ENCODE results near the gene PSMD6. TPM values are rescaled to one million over a fixed set of nuclear protein-coding genes. Genes with fewer than 3 reads are reported as not detected.

The PSMD6 gene
- total RNA-seq, 1 donor from 2014 or later, result 88.7 TPM

DNA sequence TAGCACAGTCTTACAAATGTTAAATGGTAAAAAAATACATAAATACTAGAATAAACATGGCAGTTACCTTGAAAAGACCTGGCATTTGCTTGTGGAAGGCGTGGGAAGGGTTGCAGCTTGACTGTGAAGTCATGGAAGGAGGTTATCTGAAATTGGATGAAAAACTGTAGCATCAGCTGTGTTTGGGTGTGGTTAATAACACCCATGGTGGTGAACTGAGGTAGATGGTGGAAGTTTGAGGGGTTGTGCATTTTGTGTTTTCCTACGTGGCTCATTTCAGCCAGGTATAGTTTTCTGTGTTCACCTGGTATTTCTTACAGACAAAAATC lies 46.5 kb downstream of the PSMD6 start:
- Histone ChIP-seq H2AFZ (ENCODE audit: low read depth, low read length) (no peak overlapping the region), H4K20me1 (ENCODE audit: insufficient read depth, low read length) (peaks cover 46% of the 10 kb centered on the region), H3K9me3 (ENCODE audit: insufficient read depth, low read depth, low read length) (no peaks in the 10 kb centered on the region), H3K27me3 (ENCODE audit: insufficient read depth, low read length) (no peaks in the 10 kb centered on the region), H3K4me3 (ENCODE audit: insufficient read depth, low read depth, low read length) (no peak overlapping the region), H3K4me1 (ENCODE audit: insufficient read depth, low read length) (peaks cover 28% of the 10 kb centered on the region), H3K27ac (ENCODE audit: low read depth, low read length) (peak overlapping the region; percentile 47), H3K36me3 (ENCODE audit: insufficient read depth, low read length) (peaks cover 13% of the 10 kb centered on the region), H3K79me2 (ENCODE audit: insufficient read depth, low read length) (peaks cover 36% of the 10 kb centered on the region), H3K9ac (ENCODE audit: low read length) (no peak overlapping the region), H3K4me2 (ENCODE audit: low read length) (peak overlapping the region; percentile 59)
- no peak for TF ChIP-seq EZH2 (IDR thresholded peaks at IDR 0.05; ENCODE audit: insufficient read depth, low read length)
- TF ChIP-seq, protein P1, sequence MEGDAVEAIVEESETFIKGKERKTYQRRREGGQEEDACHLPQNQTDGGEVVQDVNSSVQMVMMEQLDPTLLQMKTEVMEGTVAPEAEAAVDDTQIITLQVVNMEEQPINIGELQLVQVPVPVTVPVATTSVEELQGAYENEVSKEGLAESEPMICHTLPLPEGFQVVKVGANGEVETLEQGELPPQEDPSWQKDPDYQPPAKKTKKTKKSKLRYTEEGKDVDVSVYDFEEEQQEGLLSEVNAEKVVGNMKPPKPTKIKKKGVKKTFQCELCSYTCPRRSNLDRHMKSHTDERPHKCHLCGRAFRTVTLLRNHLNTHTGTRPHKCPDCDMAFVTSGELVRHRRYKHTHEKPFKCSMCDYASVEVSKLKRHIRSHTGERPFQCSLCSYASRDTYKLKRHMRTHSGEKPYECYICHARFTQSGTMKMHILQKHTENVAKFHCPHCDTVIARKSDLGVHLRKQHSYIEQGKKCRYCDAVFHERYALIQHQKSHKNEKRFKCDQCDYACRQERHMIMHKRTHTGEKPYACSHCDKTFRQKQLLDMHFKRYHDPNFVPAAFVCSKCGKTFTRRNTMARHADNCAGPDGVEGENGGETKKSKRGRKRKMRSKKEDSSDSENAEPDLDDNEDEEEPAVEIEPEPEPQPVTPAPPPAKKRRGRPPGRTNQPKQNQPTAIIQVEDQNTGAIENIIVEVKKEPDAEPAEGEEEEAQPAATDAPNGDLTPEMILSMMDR (IDR thresholded peaks at IDR 0.05; ENCODE audit: insufficient read depth, low read depth, low read length), result no peak
- Mint-ChIP-seq H3K4me3 (ENCODE audit: unreplicated experiment) (no peak overlapping the region), H3K4me1 (ENCODE audit: low read depth, unreplicated experiment) (peaks cover 48% of the 10 kb centered on the region), H3K36me3 (ENCODE audit: low read depth, unreplicated experiment) (peaks cover 8% of the 10 kb centered on the region), H3K27ac (ENCODE audit: unreplicated experiment) (peak overlapping the region; percentile 47), H3K27me3 (ENCODE audit: low read depth, unreplicated experiment) (no peaks in the 10 kb centered on the region), H3K9me3 (ENCODE audit: unreplicated experiment) (no peaks in the 10 kb centered on the region)
- FAIRE-seq, result no peak
- DNase-seq (ENCODE audit: low read depth), result no peak

DNA sequence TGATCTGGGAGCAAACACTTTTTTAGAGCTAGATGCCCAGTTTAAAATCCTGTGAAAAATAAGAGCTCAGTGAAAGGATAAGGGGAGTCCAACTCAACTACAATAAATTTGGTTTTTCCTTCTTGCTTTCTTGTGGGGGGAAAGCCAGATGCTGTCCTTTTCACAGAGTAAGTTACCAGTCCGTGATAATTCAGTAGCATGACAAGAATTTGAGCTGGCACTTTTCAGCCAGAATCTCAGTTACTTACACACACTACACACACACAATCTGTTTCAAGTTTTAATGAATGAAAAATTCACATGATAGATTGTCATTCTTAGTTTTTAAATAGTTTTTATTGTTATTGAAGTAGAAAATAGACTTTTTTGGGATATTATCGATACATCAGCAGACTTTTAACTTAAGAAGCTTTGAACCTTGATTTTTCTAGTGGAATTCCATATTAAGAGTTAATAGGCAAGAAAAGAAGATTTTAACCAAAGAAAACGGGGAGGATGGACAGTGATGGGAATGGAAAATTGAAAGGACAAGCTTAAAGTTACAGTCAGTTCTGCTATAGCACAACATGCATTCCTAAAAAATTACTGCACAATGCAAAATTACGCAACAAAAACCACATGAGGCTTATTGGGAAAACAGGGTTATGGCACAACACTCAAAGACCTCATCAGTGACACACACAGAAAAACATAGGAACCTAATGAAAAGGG lies 47.0 kb downstream of the PSMD6 start:
- Histone ChIP-seq H3K27ac (ENCODE audit: low read depth, low read length) (peak overlapping the region; percentile 47), H3K4me3 (ENCODE audit: insufficient read depth, low read depth, low read length) (no peak overlapping the region), H3K9ac (ENCODE audit: low read length) (peak overlapping the region; percentile 19), H3K27me3 (ENCODE audit: insufficient read depth, low read length) (no peaks in the 10 kb centered on the region), H4K20me1 (ENCODE audit: insufficient read depth, low read length) (peaks cover 48% of the 10 kb centered on the region), H3K4me1 (ENCODE audit: insufficient read depth, low read length) (peaks cover 30% of the 10 kb centered on the region), H3K4me2 (ENCODE audit: low read length) (peak overlapping the region; percentile 59), H2AFZ (ENCODE audit: low read depth, low read length) (no peak overlapping the region), H3K79me2 (ENCODE audit: insufficient read depth, low read length) (peaks cover 40% of the 10 kb centered on the region), H3K9me3 (ENCODE audit: insufficient read depth, low read depth, low read length) (no peaks in the 10 kb centered on the region), H3K36me3 (ENCODE audit: insufficient read depth, low read length) (peaks cover 9% of the 10 kb centered on the region)
- Mint-ChIP-seq H3K36me3 (ENCODE audit: low read depth, unreplicated experiment) (peaks cover 8% of the 10 kb centered on the region), H3K27ac (ENCODE audit: unreplicated experiment) (peak overlapping the region; percentile 79), H3K4me3 (ENCODE audit: unreplicated experiment) (no peak overlapping the region), H3K9me3 (ENCODE audit: unreplicated experiment) (no peaks in the 10 kb centered on the region), H3K27me3 (ENCODE audit: low read depth, unreplicated experiment) (no peaks in the 10 kb centered on the region), H3K4me1 (ENCODE audit: low read depth, unreplicated experiment) (peaks cover 50% of the 10 kb centered on the region)
- DNase-seq (ENCODE audit: low read depth) (peak; percentile 95), FAIRE-seq (peak; percentile 76)
- TF ChIP-seq EZH2 (IDR thresholded peaks at IDR 0.05; ENCODE audit: insufficient read depth, low read length), result no peak
- TF ChIP-seq, protein P1 (IDR thresholded peaks at IDR 0.05; ENCODE audit: insufficient read depth, low read depth, low read length), result no peak

DNA sequence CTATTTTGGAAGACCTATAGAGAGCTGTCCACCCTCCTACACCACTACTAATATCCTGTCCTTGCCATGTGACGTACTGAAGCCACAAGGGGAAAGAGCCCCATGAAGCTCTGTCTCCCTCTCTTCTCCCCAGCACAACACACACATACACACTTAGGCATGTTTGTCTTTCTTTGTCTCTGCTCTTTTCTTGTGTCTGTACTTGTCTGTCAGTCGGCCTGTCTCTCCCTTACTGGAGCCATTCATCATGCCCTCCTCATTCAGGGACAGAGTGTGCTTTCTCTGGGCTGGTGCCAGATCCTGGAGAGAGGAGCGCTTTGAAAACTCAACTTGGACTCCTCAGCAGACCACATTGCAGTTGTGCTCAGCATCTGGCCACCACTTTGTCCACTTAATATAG lies 47.6 kb downstream of the PSMD6 start:
- TF ChIP-seq EZH2 (IDR thresholded peaks at IDR 0.05; ENCODE audit: insufficient read depth, low read length), result no peak
- TF ChIP-seq, protein P1 (IDR thresholded peaks at IDR 0.05; ENCODE audit: insufficient read depth, low read depth, low read length), result no peak
- H3K27ac ChIP-seq (ENCODE audit: low read depth, low read length), result peak overlapping the region; percentile 47
- peaks cover 54% of the 10 kb centered on the region for H4K20me1 ChIP-seq (ENCODE audit: insufficient read depth, low read length)
- peak overlapping the region; percentile 19 for H3K9ac ChIP-seq (ENCODE audit: low read length)
- H3K4me3 Mint-ChIP-seq (ENCODE audit: unreplicated experiment), result no peak overlapping the region
- peaks cover 35% of the 10 kb centered on the region for H3K4me1 ChIP-seq (ENCODE audit: insufficient read depth, low read length)
- no peak overlapping the region for H2AFZ ChIP-seq (ENCODE audit: low read depth, low read length)
- peaks cover 46% of the 10 kb centered on the region for H3K79me2 ChIP-seq (ENCODE audit: insufficient read depth, low read length)
- no peak for FAIRE-seq
- H3K9me3 Mint-ChIP-seq (ENCODE audit: unreplicated experiment), result no peaks in the 10 kb centered on the region
- no peaks in the 10 kb centered on the region for H3K27me3 Mint-ChIP-seq (ENCODE audit: low read depth, unreplicated experiment)
- peaks cover 56% of the 10 kb centered on the region for H3K4me1 Mint-ChIP-seq (ENCODE audit: low read depth, unreplicated experiment)
- H3K36me3 Mint-ChIP-seq (ENCODE audit: low read depth, unreplicated experiment), result peaks cover 6% of the 10 kb centered on the region
- peak; percentile 47 for DNase-seq (ENCODE audit: low read depth)
- H3K4me2 ChIP-seq (ENCODE audit: low read length), result peak overlapping the region; percentile 59
- peaks cover 3% of the 10 kb centered on the region for H3K36me3 ChIP-seq (ENCODE audit: insufficient read depth, low read length)
- no peaks in the 10 kb centered on the region for H3K27me3 ChIP-seq (ENCODE audit: insufficient read depth, low read length)
- H3K4me3 ChIP-seq (ENCODE audit: insufficient read depth, low read depth, low read length), result no peak overlapping the region
- H3K27ac Mint-ChIP-seq (ENCODE audit: unreplicated experiment), result peak overlapping the region; percentile 79
- H3K9me3 ChIP-seq (ENCODE audit: insufficient read depth, low read depth, low read length), result no peaks in the 10 kb centered on the region

All from astrocyte (in vitro differentiated cells and primary cell).